Transverse colon (tissue), 4 donors: ENCODE measurements around the gene ADCY4. TPM values are rescaled to one million over a fixed set of nuclear protein-coding genes. Genes with fewer than 3 reads are reported as not detected.
A peak's percentile ranks its signal among the peaks of the same experiment; 100 is the strongest.

Experiments
- DNase-seq: peaks from one replicate; pipeline ENCODE4 v3.0.0-alpha.2; 2019
- H3K27ac ChIP-seq, 4 donors: fragments of 200-600 bp; sonication (generic); 2 replicates each; pipeline ENCODE4 v1.5.1; 2016 to 2018; ENCODE audit warnings: inconsistent platforms in 4 of 4
- H3K27me3 ChIP-seq: fragments of 200-600 bp; sonication (generic); 2 replicates; pipeline ENCODE4 v1.5.1; 2017; ENCODE audit warnings: inconsistent platforms
- H3K36me3 ChIP-seq, 4 donors: fragments of 200-600 bp; sonication (generic); 2 replicates each; pipeline ENCODE4 v1.5.1; 2017 to 2019; ENCODE audit warnings: inconsistent platforms in 4 of 4
- H3K4me1 ChIP-seq, 4 donors: fragments of 200-600 bp; sonication (generic); 2 replicates each; pipeline ENCODE4 v1.5.1; 2017 to 2020; ENCODE audit warnings: inconsistent platforms in 4 of 4
- H3K4me3 ChIP-seq, 4 donors: fragments of 200-600 bp; sonication (generic); 1 replicate in 1 of 4; 2 replicates in 3 of 4; pipeline versions ENCODE4 v1.5.1 to v1.6.1; 2017 to 2019; ENCODE audit warnings: inconsistent platforms in 4 of 4
- H3K9me3 ChIP-seq, 2 donors: fragments of 200-600 bp; sonication (generic); 2 replicates each; pipeline ENCODE4 v1.5.1; 2017 to 2019; ENCODE audit warnings: inconsistent platforms in 2 of 2
- EP300 ChIP-seq: sonication (generic); formaldehyde crosslinking; IDR thresholded peaks from one replicate; pipeline ENCODE4 v1.6.1; 2017; ENCODE audit warnings: antibody characterized with exemption, low read depth
- POLR2A ChIP-seq: fragments of 450-650 bp; IDR thresholded peaks from one replicate; pipeline ENCODE4 v1.6.1; 2016; ENCODE audit warnings: antibody characterized with exemption, mild to moderate bottlenecking, moderate library complexity
- POLR2AphosphoS5 ChIP-seq, 3 donors: sonication (generic); formaldehyde crosslinking; IDR thresholded peaks; one replicate each; pipeline ENCODE4 v1.6.1; 2016; ENCODE audit warnings: antibody characterized with exemption in 3 of 3
- WGBS, 2 donors: methylation state at CpG; one replicate each; pipeline ENCODE4 v1.1.5; 2018; ENCODE audit warnings: low coverage in 1 of 2; 5-methylcytosine and 5-hydroxymethylcytosine counted together
- in situ Hi-C, 4 donors: fragments of 200-750 bp; cut with MboI; loops; one replicate each; pipeline versions ENCODE4 v1.15.0 to v1.15.1; 2017; ENCODE audit warnings: low sequenced_read_pairs in 3 of 4, low pct_ligation_motif_present in 1 of 4, low pct_unique_long_range_greater_than_20kb in 1 of 4
- intact Hi-C: fragments of 100-400 bp; cut with DNase I; formaldehyde crosslinking; loops from one replicate; pipeline ENCODE4 v1.15.1; 2023; ENCODE audit warnings: low total_unique reads
- total RNA-seq, 4 donors: library from RNA; depleted of rRNA; stranded (reverse); fragments of >200 nt; gene quantifications; one replicate each; pipeline ENCODE4 v1.1.0, GENCODE V29; 2016
- TF ChIP-seq, protein P1 (sequence below), 5 experiments: fragments of 200-600 bp in 3 of 5; fragments of 450-650 bp in 2 of 5; sonication (generic) in 3 of 5; IDR thresholded peaks; 1 replicate in 2 of 5; 2 replicates in 3 of 5; pipeline ENCODE4 v1.5.1; 2016 to 2017; ENCODE audit warnings: antibody characterized with exemption in 5 of 5, inconsistent platforms in 3 of 5, mild to moderate bottlenecking in 2 of 5, moderate library complexity in 1 of 5

The ADCY4 gene
- total RNA-seq, 4 donors from 2014 or later: 7.9 to 74.8 (median 21.3) TPM

DNA sequence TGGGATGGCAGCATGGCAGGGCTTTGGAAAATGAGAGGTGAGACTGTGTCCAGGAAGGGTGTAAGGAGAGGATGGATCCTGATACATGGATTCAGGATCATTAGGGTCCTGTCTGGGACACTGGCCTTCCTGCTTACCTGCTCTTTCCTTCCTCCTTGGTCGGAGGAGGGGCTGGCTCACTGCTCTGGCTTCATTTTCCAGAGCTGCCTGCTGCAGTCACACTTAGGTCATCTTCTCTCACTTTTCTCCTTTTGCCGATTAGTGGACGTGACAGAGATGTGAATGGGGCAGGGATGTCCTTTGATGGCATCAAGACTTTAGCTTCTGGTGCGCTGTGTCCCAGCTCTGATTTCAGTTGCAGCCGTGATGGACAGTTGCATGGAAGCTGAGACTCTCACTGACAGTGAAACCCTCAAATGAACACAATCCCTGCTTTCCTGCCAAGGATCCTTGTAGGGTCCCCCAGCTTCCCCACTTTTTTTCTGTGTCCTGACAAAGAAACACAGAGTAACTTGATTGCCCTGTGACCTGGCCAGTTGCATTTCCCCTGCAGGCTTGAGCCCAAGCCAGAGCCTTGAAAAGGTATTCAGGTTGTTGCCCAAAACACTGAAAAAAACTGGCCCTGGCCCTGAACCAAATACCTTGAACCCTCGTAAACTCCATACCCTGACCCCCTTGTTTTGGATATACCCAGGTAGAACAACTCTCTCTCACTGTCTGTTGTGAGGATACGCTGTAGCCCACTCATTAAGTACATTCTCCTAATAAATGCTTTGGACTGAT, 26.3 kb downstream of the ADCY4 start:
- intact Hi-C loops: no loop called here
- TF ChIP-seq POLR2A: no peak
- TF ChIP-seq, protein P1, sequence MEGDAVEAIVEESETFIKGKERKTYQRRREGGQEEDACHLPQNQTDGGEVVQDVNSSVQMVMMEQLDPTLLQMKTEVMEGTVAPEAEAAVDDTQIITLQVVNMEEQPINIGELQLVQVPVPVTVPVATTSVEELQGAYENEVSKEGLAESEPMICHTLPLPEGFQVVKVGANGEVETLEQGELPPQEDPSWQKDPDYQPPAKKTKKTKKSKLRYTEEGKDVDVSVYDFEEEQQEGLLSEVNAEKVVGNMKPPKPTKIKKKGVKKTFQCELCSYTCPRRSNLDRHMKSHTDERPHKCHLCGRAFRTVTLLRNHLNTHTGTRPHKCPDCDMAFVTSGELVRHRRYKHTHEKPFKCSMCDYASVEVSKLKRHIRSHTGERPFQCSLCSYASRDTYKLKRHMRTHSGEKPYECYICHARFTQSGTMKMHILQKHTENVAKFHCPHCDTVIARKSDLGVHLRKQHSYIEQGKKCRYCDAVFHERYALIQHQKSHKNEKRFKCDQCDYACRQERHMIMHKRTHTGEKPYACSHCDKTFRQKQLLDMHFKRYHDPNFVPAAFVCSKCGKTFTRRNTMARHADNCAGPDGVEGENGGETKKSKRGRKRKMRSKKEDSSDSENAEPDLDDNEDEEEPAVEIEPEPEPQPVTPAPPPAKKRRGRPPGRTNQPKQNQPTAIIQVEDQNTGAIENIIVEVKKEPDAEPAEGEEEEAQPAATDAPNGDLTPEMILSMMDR (IDR thresholded peaks at IDR 0.05): peak in 3 of 5 experiments; percentile 2 to 6 (median 4)
- TF ChIP-seq POLR2AphosphoS5 (IDR thresholded peaks at IDR 0.05): no peak
- TF ChIP-seq EP300: no peak
- Histone ChIP-seq H3K36me3 (peaks cover 0 to 24% (median 12%) of the 10 kb centered on the region in 4 donors), H3K4me3 (no peak overlapping the region), H3K27ac (peak overlapping the region; percentile 70 to 78 (median 76)), H3K4me1 (peaks cover 19 to 54% (median 47%) of the 10 kb centered on the region in 4 donors), H3K27me3 (no peaks in the 10 kb centered on the region), H3K9me3 (no peaks in the 10 kb centered on the region)
- 75 to 90% methylated on average over 4 to 7 of the region's 7 CpGs for WGBS, 2 donors
- in situ Hi-C loops: no loop called here
- DNase-seq: no peak

DNA sequence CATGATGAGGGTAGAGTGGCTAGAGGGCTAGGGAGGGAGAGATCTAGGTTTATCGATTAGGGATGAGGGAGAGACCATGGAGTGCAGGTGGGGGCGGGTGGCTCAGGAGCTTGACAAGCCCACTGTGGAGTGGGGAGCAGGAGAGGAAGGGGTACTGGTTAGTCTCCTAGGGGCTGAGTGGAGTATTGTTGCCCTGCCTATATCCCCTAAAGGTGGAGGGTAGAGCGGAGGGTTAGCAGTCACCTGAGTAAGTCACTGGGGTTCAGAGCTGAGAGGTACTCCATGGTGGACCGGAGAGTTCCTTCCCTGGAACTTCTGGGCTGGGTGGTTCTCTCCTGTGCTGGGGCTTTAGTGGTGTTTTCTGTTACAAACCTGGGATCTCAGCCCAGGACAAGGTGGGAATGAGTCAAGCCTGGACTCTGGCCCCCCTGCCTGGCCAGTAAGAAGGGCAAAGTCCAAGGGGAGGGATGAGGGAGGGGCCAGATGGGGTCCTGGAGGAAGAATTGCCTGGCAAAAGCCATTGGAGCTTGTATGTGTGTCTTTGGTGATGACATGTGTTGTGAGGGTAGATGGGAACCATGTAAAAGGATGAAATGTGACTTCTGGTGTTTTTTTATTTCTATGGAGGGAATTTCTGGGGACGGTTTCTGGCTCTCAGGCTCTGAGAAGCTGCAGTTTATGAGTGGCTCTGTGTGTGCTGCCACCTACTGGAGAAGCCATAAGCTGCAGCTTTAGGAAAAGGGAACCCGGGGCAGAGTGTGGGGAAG, 27.1 kb downstream of the ADCY4 start, which contains the start of gene CIDEB:
Gene CIDEB, minus strand, starts transcription at position 403 of the 767 bp plus-strand sequence. Its CDS starts 119 bp downstream, at position 284.
- peak; percentile 86 for DNase-seq
- in situ Hi-C loops (no loop called here), intact Hi-C loops (no loop called here)
- Histone ChIP-seq H3K36me3 (peaks cover 0 to 31% (median 15%) of the 10 kb centered on the region in 4 donors), H3K4me1 (peaks cover 19 to 53% (median 47%) of the 10 kb centered on the region in 4 donors), H3K27ac (peak within 1 kb of the TSS; percentile 70 to 78 (median 76)), H3K4me3 (no peak within 1 kb of the TSS), H3K27me3 (no peaks in the 10 kb centered on the region), H3K9me3 (no peaks in the 10 kb centered on the region)
- WGBS, 2 donors: 49 to 76% methylated on average over 3 to 6 of the region's 6 CpGs
- TF ChIP-seq POLR2A (peak; percentile 45), EP300 (no peak), POLR2AphosphoS5 (IDR thresholded peaks at IDR 0.05) (peak in 2 of 3 donors; percentile 40 to 54)
- TF ChIP-seq, protein P1 (IDR thresholded peaks at IDR 0.05): peak; percentile 93 to 97 (median 96)

DNA sequence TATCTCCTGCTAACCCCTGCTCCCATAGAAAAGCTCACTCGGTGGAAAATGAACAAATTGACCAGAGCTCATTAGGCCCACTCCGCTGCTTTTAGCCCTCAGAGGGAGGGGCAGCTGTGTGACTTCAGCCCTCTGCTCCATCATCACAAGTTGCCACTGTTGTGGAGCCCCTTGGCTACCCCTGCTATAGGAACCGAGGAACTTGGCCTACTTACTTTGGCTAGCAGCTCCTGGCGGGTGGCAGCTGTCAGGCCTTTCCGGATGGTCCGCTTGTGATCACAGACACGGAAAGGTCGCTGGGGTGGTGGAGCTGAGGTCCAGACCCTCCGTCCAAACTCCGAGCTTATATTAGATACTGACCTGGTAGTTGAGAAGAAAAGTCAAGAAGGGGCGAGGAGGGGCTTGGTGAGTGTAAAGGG, 27.7 kb downstream of the ADCY4 start:
- Histone ChIP-seq H3K36me3 (peaks cover 0 to 37% (median 18%) of the 10 kb centered on the region in 4 donors), H3K27me3 (no peaks in the 10 kb centered on the region), H3K27ac (peak overlapping the region; percentile 70 to 78 (median 76)), H3K9me3 (no peaks in the 10 kb centered on the region), H3K4me1 (peaks cover 19 to 50% (median 46%) of the 10 kb centered on the region in 4 donors), H3K4me3 (no peak overlapping the region)
- in situ Hi-C loops: no loop called here
- TF ChIP-seq POLR2AphosphoS5 (IDR thresholded peaks at IDR 0.05) (no peak), EP300 (no peak), POLR2A (no peak)
- TF ChIP-seq, protein P1 (IDR thresholded peaks at IDR 0.05): no peak
- intact Hi-C loops: no loop called here
- DNase-seq: no peak
- WGBS, 2 donors: 83 to 100% methylated on average over 1 to 11 of the region's 11 CpGs

GRCh38 chr14:24304019-24304387, 30.9 kb downstream of the ADCY4 start:
- intact Hi-C loops (no loop called here), in situ Hi-C loops (no loop called here)
- H3K4me3 ChIP-seq: no peak overlapping the region
- DNase-seq: no peak
- WGBS, 2 donors: 95 to 98% methylated on average over 6 to 11 of the region's 11 CpGs
- TF ChIP-seq EP300: no peak
- no peak for TF ChIP-seq POLR2AphosphoS5 (IDR thresholded peaks at IDR 0.05)
- TF ChIP-seq, protein P1 (IDR thresholded peaks at IDR 0.05): no peak
- no peak for TF ChIP-seq POLR2A
- peaks cover 0 to 47% (median 22%) of the 10 kb centered on the region in 4 donors for H3K36me3 ChIP-seq
- no peak overlapping the region for H3K27ac ChIP-seq
- H3K27me3 ChIP-seq: no peaks in the 10 kb centered on the region
- H3K9me3 ChIP-seq: no peaks in the 10 kb centered on the region
- peaks cover 12 to 38% (median 32%) of the 10 kb centered on the region in 4 donors for H3K4me1 ChIP-seq
